Measurements from ENCODE around the gene CHORDC1. TPM values are rescaled to one million over a fixed set of nuclear protein-coding genes. Genes with fewer than 3 reads are reported as not detected.

CHORDC1 gene
- polyA plus RNA-seq, 1 of the 3 experiments (the other 2 are of a cell fraction): 12.1 TPM

GRCh38 chr11:90222459-90223247 lies at the start of gene CHORDC1 (continued):
- peak in 1 of 2 experiments; percentile 84; a peak in 2 of 4 replicates for TF ChIP-seq EP300 (IDR thresholded peaks at IDR 0.05; ENCODE audit: borderline replicate concordance in 1 of 2, low read depth in 1 of 2, low read length in 1 of 2)
- no peak for TF ChIP-seq USF1 (IDR thresholded peaks at IDR 0.05; ENCODE audit: borderline replicate concordance, low read depth)
- TF ChIP-seq SMC3 (IDR thresholded peaks at IDR 0.05; ENCODE audit: low read depth, low read length): no peak
- TF ChIP-seq NFIC (IDR thresholded peaks at IDR 0.05; ENCODE audit: borderline replicate concordance): no peak
- no peak for TF ChIP-seq RXRA (IDR thresholded peaks at IDR 0.05; ENCODE audit: borderline replicate concordance, low read depth)
- no peak for TF ChIP-seq FOXJ3 (CRISPR knock-in tag; IDR thresholded peaks at IDR 0.05)
- TF ChIP-seq RAD21 (IDR thresholded peaks at IDR 0.05; ENCODE audit: low read length): no peak
- TF ChIP-seq, protein P1, sequence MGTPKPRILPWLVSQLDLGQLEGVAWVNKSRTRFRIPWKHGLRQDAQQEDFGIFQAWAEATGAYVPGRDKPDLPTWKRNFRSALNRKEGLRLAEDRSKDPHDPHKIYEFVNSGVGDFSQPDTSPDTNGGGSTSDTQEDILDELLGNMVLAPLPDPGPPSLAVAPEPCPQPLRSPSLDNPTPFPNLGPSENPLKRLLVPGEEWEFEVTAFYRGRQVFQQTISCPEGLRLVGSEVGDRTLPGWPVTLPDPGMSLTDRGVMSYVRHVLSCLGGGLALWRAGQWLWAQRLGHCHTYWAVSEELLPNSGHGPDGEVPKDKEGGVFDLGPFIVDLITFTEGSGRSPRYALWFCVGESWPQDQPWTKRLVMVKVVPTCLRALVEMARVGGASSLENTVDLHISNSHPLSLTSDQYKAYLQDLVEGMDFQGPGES (IDR thresholded peaks at IDR 0.05; ENCODE audit: low read depth, low read length): no peak
- no peak for TF ChIP-seq RFX5 (IDR thresholded peaks at IDR 0.05; ENCODE audit: low read length)
- TF ChIP-seq CHD2 (IDR thresholded peaks at IDR 0.05; ENCODE audit: low read length, partially characterized antibody): peak; percentile 45

DNA sequence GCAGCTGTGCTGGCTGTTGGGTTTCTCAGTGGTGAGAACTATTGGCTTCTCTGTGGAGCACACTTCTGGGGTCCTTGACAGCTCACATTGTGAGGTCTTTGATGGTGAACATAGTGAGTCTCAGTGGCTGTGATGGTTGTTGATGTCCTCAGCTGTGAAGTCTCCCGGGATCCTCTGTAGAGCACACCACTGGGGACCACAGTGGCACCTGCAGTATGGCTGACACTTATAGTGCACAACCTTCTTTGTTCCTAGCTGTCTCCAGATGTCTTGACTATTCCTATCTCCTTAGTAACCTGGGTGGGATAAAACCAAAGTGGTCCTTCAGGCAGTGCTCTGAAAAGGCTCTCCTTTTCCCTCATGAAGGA lies 34.3 kb upstream of the CHORDC1 start:
- TF ChIP-seq RXRA (IDR thresholded peaks at IDR 0.05; ENCODE audit: borderline replicate concordance, low read depth) (no peak), FOXJ3 (CRISPR knock-in tag; IDR thresholded peaks at IDR 0.05) (no peak), TCF12 (IDR thresholded peaks at IDR 0.05) (no peak), RFX5 (IDR thresholded peaks at IDR 0.05; ENCODE audit: low read length) (no peak), RCOR1 (IDR thresholded peaks at IDR 0.05; ENCODE audit: low read length) (no peak), POLR2AphosphoS5 (IDR thresholded peaks at IDR 0.05; ENCODE audit: low read depth, low read length) (no peak), MXI1 (IDR thresholded peaks at IDR 0.05; ENCODE audit: low read depth, low read length) (no peak), USF1 (IDR thresholded peaks at IDR 0.05; ENCODE audit: borderline replicate concordance, low read depth) (no peak), SMC3 (IDR thresholded peaks at IDR 0.05; ENCODE audit: low read depth, low read length) (no peak), JUND (IDR thresholded peaks at IDR 0.05) (no peak), MAX (IDR thresholded peaks at IDR 0.05; ENCODE audit: low read depth) (no peak), EP300 (IDR thresholded peaks at IDR 0.05; ENCODE audit: borderline replicate concordance in 1 of 2, low read depth in 1 of 2, low read length in 1 of 2) (no peak), USF2 (IDR thresholded peaks at IDR 0.05; ENCODE audit: borderline replicate concordance, low read depth, low read length) (no peak), ELF1 (IDR thresholded peaks at IDR 0.05) (no peak), CHD2 (IDR thresholded peaks at IDR 0.05; ENCODE audit: low read length, partially characterized antibody) (no peak), NFIC (IDR thresholded peaks at IDR 0.05; ENCODE audit: borderline replicate concordance) (no peak), FOSL2 (IDR thresholded peaks at IDR 0.05; ENCODE audit: borderline replicate concordance, low read depth) (no peak), TEAD4 (IDR thresholded peaks at IDR 0.05; ENCODE audit: borderline replicate concordance, insufficient read depth) (no peak)
- TF ChIP-seq, protein P2, sequence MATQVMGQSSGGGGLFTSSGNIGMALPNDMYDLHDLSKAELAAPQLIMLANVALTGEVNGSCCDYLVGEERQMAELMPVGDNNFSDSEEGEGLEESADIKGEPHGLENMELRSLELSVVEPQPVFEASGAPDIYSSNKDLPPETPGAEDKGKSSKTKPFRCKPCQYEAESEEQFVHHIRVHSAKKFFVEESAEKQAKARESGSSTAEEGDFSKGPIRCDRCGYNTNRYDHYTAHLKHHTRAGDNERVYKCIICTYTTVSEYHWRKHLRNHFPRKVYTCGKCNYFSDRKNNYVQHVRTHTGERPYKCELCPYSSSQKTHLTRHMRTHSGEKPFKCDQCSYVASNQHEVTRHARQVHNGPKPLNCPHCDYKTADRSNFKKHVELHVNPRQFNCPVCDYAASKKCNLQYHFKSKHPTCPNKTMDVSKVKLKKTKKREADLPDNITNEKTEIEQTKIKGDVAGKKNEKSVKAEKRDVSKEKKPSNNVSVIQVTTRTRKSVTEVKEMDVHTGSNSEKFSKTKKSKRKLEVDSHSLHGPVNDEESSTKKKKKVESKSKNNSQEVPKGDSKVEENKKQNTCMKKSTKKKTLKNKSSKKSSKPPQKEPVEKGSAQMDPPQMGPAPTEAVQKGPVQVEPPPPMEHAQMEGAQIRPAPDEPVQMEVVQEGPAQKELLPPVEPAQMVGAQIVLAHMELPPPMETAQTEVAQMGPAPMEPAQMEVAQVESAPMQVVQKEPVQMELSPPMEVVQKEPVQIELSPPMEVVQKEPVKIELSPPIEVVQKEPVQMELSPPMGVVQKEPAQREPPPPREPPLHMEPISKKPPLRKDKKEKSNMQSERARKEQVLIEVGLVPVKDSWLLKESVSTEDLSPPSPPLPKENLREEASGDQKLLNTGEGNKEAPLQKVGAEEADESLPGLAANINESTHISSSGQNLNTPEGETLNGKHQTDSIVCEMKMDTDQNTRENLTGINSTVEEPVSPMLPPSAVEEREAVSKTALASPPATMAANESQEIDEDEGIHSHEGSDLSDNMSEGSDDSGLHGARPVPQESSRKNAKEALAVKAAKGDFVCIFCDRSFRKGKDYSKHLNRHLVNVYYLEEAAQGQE (IDR thresholded peaks at IDR 0.05; ENCODE audit: low read depth, low read length): no peak
- no peak for DNase-seq

More for the DNA sequence above, 34.3 kb upstream of the CHORDC1 start:
- Histone ChIP-seq H3K9me3 (no peaks in the 10 kb centered on the region), H2AFZ (ENCODE audit: low read depth) (no peak overlapping the region), H3K79me2 (ENCODE audit: insufficient read depth) (no peaks in the 10 kb centered on the region), H3K4me3 (ENCODE audit: low read depth in 2 of 2, low read length in 1 of 2) (no peak overlapping the region), H3K9ac (no peak overlapping the region), H4K20me1 (ENCODE audit: insufficient read depth) (no peaks in the 10 kb centered on the region), H3K4me1 (ENCODE audit: control insufficient read depth in 1 of 2, insufficient read depth in 2 of 2, low read depth in 1 of 2, low read length in 1 of 2) (no peaks in the 10 kb centered on the region), H3K27me3 (ENCODE audit: insufficient read depth) (no peaks in the 10 kb centered on the region), H3F3A (replicated peaks; ENCODE audit: insufficient read depth) (no peaks in the 10 kb centered on the region), H3K27ac (ENCODE audit: low read depth in 2 of 2, low read length in 1 of 2) (no peak overlapping the region), H3K36me3 (replicated peaks in 1 of 2; ENCODE audit: control insufficient read depth in 1 of 2, insufficient read depth in 2 of 2, low read length in 1 of 2) (no peaks in the 10 kb centered on the region), H3K9me2 (no peaks in the 10 kb centered on the region; the same call in 1 of the 2 replicates), H3K4me2 (no peak overlapping the region)
- 40% methylated on average over 1 of the region's 1 CpG for WGBS (ENCODE audit: low lambda C conversion rate)
- ChIA-PET POLR2A (no interaction called here), CTCF (interaction anchor here (2.4 kb wide), 1 partner anchor 31 kb away, joined by 8 read pairs; no protein-coding TSS in a partner anchor)
